ENCODE results near the gene NCK1.

DNA sequence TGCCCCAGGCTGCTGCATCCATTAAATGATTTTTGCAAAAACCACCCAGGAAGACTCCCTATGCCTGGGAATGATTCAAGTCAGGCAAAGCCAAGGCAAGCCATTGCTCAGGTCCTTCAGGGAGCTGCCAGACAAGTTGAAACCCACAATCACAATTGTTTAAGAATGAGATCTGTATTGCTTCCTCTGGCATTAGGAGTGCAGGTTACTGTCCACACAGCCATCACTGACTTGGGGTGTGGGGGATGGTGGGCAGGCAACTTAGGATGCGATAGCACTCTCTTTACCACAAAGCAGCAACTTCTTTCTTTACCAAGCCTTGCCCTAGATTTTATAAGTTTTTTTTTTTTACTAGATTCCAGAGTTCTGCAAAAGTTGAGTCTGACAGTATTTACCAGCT, 80.8 kb downstream of the NCK1 start:
- TF ChIP-seq ZNF274 (IDR thresholded peaks at IDR 0.05; ENCODE audit: low read depth, low read length) (no peak), YY1 (IDR thresholded peaks at IDR 0.05; ENCODE audit: insufficient read depth, insufficient read length) (no peak), SUZ12 (IDR thresholded peaks at IDR 0.05; ENCODE audit: extremely low read depth, insufficient read depth, insufficient read length) (no peak)

Measured in NT2/D1 (cell line).